ENCODE measurements around the gene DIS3L2.

GRCh38 chr2:232345251-232345650 is 383.7 kb downstream of the DIS3L2 start:
- TF ChIP-seq YY1 (IDR thresholded peaks at IDR 0.05; ENCODE audit: low read depth, low read length) (no peak), NANOG (IDR thresholded peaks at IDR 0.05; ENCODE audit: insufficient read depth, low read depth, low read length, poor library complexity, severe bottlenecking) (no peak), SP1 (IDR thresholded peaks at IDR 0.05; ENCODE audit: low read depth, low read length) (no peak), TEAD4 (IDR thresholded peaks at IDR 0.05; ENCODE audit: low read depth, low read length) (no peak), EZH2 (IDR thresholded peaks at IDR 0.05; ENCODE audit: low read depth, low read length, severe bottlenecking) (no peak), JUND (IDR thresholded peaks at IDR 0.05; ENCODE audit: low read length) (no peak)

All from H1 (cell line).